HepG2 (cell line): ENCODE data around the gene DNMT3B. TPM values are rescaled to one million over a fixed set of nuclear protein-coding genes. Genes with fewer than 3 reads are reported as not detected.
A peak's percentile ranks its signal among the peaks of the same experiment; 100 is the strongest.

Source experiments
- ELF3 ChIP-seq: IDR thresholded peaks from 2 replicates; pipeline ENCODE4 v1.6.1; 2016; ENCODE audit warnings: missing genetic modification reagents, missing compliant biosample characterization
- FOXO4 ChIP-seq: sonication (generic); formaldehyde crosslinking; conservative IDR thresholded peaks from 2 replicates; pipeline ENCODE4 v1.8.1; 2023; ENCODE audit warnings: missing genetic modification reagents
- HNRNPLL ChIP-seq: fragments of 200-400 bp; formaldehyde crosslinking; IDR thresholded peaks from 2 replicates; pipeline ENCODE4 v1.6.1; 2017; ENCODE audit warnings: mild to moderate bottlenecking, low read depth, low read length; ENCODE audit not compliant: poor library complexity, severe bottlenecking
- PRPF4 ChIP-seq: fragments of 200-400 bp; formaldehyde crosslinking; IDR thresholded peaks from 2 replicates; pipeline ENCODE4 v1.6.1; 2016; ENCODE audit warnings: low read length, low read depth; ENCODE audit not compliant: poor library complexity, severe bottlenecking
- SIX4 ChIP-seq: sonication (generic); formaldehyde crosslinking; IDR thresholded peaks from 2 replicates; pipeline ENCODE4 v1.4.0; 2020; ENCODE audit warnings: missing genetic modification reagents
- ZC3H13 ChIP-seq: sonication (generic); formaldehyde crosslinking; IDR thresholded peaks from 2 replicates; pipeline ENCODE4 v1.8.1; 2023; ENCODE audit warnings: mild to moderate bottlenecking, missing genetic modification reagents, moderate library complexity
- ZFP90 ChIP-seq: sonication (generic); formaldehyde crosslinking; IDR thresholded peaks from 2 replicates; pipeline ENCODE4 v1.8.0; 2022; ENCODE audit warnings: missing genetic modification reagents, mild to moderate bottlenecking, inconsistent platforms, borderline replicate concordance
- ZNF350 ChIP-seq: sonication (generic); formaldehyde crosslinking; IDR thresholded peaks from 2 replicates; pipeline ENCODE4 v1.4.0; 2020; ENCODE audit warnings: mild to moderate bottlenecking, low read depth, missing genetic modification reagents, borderline replicate concordance
- ZNF580 ChIP-seq: IDR thresholded peaks from 2 replicates; pipeline ENCODE4 v1.6.1; 2016; ENCODE audit warnings: low read depth, borderline replicate concordance
- ZNF782 ChIP-seq: sonication (generic); formaldehyde crosslinking; IDR thresholded peaks from 2 replicates; pipeline ENCODE4 v1.4.0; 2020; ENCODE audit warnings: missing genetic modification reagents, mild to moderate bottlenecking, borderline replicate concordance
- polyA plus RNA-seq, 8 experiments: library from polyadenylated mRNA; depleted of rRNA in 3 of 8; stranded (reverse) in 7 of 8; unstranded in 1 of 8; fragments of >200 nt; fragmentation: Illumina TruSeq in 4 of 8; extraction: Trizol in 4 of 8; gene quantifications; 2 replicates each; pipeline versions ENCODE4 v1.2.1 to v1.2.3, GENCODE V29; 2011 to 2016; ENCODE audit warnings: low read depth in 4 of 8, missing spikeins in 1 of 8, mixed read lengths in 1 of 8; ENCODE audit not compliant: insufficient read depth in 1 of 8
- total RNA-seq, 5 experiments: library from RNA; depleted of rRNA; stranded (reverse); fragments of >200 nt; fragmentation: Illumina TruSeq; extraction: Trizol; gene quantifications; 2 replicates each; pipeline ENCODE4 v1.2.3, GENCODE V29; 2016; ENCODE audit warnings: low read depth in 1 of 5
- TF ChIP-seq, protein P1 (sequence below): sonication (generic); formaldehyde crosslinking; IDR thresholded peaks from 2 replicates; pipeline ENCODE4 v1.4.0; 2020; ENCODE audit warnings: missing genetic modification reagents
- TF ChIP-seq, protein P2 (sequence below): IDR thresholded peaks from 2 replicates; pipeline ENCODE4 v1.6.1; 2016; ENCODE audit warnings: missing compliant biosample characterization, missing genetic modification reagents, borderline replicate concordance
- TF ChIP-seq, protein P3 (sequence below): sonication (generic); formaldehyde crosslinking; IDR thresholded peaks from 2 replicates; pipeline ENCODE4 v1.4.0; 2020; ENCODE audit warnings: missing genetic modification reagents
- TF ChIP-seq, protein P4 (sequence below): sonication (generic); formaldehyde crosslinking; IDR thresholded peaks from 2 replicates; pipeline ENCODE4 v1.4.0; 2020; ENCODE audit warnings: mild to moderate bottlenecking, missing genetic modification reagents, borderline replicate concordance

Gene DNMT3B
- total and polyA plus RNA-seq, 2 of the 13 experiments (the other 11 are each of a cell fraction or from before 2014, with no cell fraction given), result 3.8 to 13.9 TPM

GRCh38 chr20:32819992-32820697 lies 58.0 kb downstream of the DNMT3B start (continued):
- TF ChIP-seq ZNF580, result peak; percentile 75; the same call in 1 of the 2 replicates
- 0 out of 2 replicates have a peak, but pooled peaks have one; percentile 14 for TF ChIP-seq SIX4 (CRISPR knock-in tag)
- peak; percentile 42 for TF ChIP-seq HNRNPLL
- TF ChIP-seq PRPF4, result peak; percentile 58
- no peak for TF ChIP-seq FOXO4
- 0 out of 2 replicates have a peak, but pooled peaks have one; percentile 76 for TF ChIP-seq ZNF782 (CRISPR knock-in tag)
- TF ChIP-seq, protein P1, sequence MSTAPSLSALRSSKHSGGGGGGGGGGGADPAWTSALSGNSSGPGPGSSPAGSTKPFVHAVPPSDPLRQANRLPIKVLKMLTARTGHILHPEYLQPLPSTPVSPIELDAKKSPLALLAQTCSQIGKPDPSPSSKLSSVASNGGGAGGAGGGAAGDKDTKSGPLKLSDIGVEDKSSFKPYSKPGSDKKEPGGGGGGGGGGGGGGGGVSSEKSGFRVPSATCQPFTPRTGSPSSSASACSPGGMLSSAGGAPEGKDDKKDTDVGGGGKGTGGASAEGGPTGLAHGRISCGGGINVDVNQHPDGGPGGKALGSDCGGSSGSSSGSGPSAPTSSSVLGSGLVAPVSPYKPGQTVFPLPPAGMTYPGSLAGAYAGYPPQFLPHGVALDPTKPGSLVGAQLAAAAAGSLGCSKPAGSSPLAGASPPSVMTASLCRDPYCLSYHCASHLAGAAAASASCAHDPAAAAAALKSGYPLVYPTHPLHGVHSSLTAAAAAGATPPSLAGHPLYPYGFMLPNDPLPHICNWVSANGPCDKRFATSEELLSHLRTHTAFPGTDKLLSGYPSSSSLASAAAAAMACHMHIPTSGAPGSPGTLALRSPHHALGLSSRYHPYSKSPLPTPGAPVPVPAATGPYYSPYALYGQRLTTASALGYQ (CRISPR knock-in tag), result no peak
- TF ChIP-seq, protein P2, sequence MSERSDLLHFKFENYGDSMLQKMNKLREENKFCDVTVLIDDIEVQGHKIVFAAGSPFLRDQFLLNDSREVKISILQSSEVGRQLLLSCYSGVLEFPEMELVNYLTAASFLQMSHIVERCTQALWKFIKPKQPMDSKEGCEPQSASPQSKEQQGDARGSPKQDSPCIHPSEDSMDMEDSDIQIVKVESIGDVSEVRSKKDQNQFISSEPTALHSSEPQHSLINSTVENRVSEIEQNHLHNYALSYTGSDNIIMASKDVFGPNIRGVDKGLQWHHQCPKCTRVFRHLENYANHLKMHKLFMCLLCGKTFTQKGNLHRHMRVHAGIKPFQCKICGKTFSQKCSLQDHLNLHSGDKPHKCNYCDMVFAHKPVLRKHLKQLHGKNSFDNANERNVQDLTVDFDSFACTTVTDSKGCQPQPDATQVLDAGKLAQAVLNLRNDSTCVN, result 0 out of 2 replicates have a peak, but pooled peaks have one; percentile 73
- TF ChIP-seq, protein P3, sequence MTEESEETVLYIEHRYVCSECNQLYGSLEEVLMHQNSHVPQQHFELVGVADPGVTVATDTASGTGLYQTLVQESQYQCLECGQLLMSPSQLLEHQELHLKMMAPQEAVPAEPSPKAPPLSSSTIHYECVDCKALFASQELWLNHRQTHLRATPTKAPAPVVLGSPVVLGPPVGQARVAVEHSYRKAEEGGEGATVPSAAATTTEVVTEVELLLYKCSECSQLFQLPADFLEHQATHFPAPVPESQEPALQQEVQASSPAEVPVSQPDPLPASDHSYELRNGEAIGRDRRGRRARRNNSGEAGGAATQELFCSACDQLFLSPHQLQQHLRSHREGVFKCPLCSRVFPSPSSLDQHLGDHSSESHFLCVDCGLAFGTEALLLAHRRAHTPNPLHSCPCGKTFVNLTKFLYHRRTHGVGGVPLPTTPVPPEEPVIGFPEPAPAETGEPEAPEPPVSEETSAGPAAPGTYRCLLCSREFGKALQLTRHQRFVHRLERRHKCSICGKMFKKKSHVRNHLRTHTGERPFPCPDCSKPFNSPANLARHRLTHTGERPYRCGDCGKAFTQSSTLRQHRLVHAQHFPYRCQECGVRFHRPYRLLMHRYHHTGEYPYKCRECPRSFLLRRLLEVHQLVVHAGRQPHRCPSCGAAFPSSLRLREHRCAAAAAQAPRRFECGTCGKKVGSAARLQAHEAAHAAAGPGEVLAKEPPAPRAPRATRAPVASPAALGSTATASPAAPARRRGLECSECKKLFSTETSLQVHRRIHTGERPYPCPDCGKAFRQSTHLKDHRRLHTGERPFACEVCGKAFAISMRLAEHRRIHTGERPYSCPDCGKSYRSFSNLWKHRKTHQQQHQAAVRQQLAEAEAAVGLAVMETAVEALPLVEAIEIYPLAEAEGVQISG (CRISPR knock-in tag), result peak; percentile 71
- peak; percentile 28; the same call in 1 of the 2 replicates for TF ChIP-seq ZNF350 (CRISPR knock-in tag)
- TF ChIP-seq ELF3, result peak; percentile 50
- TF ChIP-seq, protein P4, sequence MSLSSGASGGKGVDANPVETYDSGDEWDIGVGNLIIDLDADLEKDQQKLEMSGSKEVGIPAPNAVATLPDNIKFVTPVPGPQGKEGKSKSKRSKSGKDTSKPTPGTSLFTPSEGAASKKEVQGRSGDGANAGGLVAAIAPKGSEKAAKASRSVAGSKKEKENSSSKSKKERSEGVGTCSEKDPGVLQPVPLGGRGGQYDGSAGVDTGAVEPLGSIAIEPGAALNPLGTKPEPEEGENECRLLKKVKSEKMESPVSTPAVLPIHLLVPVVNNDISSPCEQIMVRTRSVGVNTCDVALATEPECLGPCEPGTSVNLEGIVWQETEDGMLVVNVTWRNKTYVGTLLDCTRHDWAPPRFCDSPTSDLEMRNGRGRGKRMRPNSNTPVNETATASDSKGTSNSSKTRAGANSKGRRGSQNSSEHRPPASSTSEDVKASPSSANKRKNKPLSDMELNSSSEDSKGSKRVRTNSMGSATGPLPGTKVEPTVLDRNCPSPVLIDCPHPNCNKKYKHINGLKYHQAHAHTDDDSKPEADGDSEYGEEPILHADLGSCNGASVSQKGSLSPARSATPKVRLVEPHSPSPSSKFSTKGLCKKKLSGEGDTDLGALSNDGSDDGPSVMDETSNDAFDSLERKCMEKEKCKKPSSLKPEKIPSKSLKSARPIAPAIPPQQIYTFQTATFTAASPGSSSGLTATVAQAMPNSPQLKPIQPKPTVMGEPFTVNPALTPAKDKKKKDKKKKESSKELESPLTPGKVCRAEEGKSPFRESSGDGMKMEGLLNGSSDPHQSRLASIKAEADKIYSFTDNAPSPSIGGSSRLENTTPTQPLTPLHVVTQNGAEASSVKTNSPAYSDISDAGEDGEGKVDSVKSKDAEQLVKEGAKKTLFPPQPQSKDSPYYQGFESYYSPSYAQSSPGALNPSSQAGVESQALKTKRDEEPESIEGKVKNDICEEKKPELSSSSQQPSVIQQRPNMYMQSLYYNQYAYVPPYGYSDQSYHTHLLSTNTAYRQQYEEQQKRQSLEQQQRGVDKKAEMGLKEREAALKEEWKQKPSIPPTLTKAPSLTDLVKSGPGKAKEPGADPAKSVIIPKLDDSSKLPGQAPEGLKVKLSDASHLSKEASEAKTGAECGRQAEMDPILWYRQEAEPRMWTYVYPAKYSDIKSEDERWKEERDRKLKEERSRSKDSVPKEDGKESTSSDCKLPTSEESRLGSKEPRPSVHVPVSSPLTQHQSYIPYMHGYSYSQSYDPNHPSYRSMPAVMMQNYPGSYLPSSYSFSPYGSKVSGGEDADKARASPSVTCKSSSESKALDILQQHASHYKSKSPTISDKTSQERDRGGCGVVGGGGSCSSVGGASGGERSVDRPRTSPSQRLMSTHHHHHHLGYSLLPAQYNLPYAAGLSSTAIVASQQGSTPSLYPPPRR, result peak; percentile 68; the same call in 1 of the 2 replicates
- TF ChIP-seq ZFP90 (CRISPR knock-in tag), result no peak; the same call in 1 of the 2 replicates
- peak; percentile 60; the same call in 1 of the 2 replicates for TF ChIP-seq ZC3H13 (CRISPR knock-in tag)
